Panc1 (cell line): ENCODE measurements around the gene NGEF. TPM values are rescaled to one million over a fixed set of nuclear protein-coding genes. Genes with fewer than 3 reads are reported as not detected.

Experiments
- ATAC-seq: fragments of 200-7000 bp; cut with Tn5 transposase; 2 replicates; pipeline ENCODE4 v1.9.1; 2020; ENCODE audit warnings: mild to moderate bottlenecking, moderate library complexity
- BruUV-seq: library from RNA; stranded (reverse); fragments of 400-500 nt; replicated peaks from 2 replicates; lab custom pipeline; 2021; lab: Mats Ljungman, UMichigan
- CTCF ChIA-PET: fragments of 300-600 bp; sonication (Branson Sonifier 250); formaldehyde crosslinking; loops from one replicate; lab custom pipeline; 2022; ENCODE audit warnings: antibody characterized with exemption; lab: Charles Lee
- POLR2A ChIA-PET: fragments of 300-600 bp; sonication (Branson Sonifier 250); formaldehyde crosslinking; loops from one replicate; lab custom pipeline; 2022; ENCODE audit warnings: antibody characterized with exemption; lab: Charles Lee
- DNase-seq: peaks from one replicate; pipeline ENCODE4 v3.0.0-alpha.2; 2010; ENCODE audit warnings: low read depth, low spot score
- H3K27ac ChIP-seq: 2 replicates; pipeline ENCODE4 v1.5.1; 2011; ENCODE audit warnings: mild to moderate bottlenecking, low read length, inconsistent platforms
- H3K27me3 ChIP-seq: fragments of 200-500 bp; sonication (Bioruptor generic); 2 replicates; pipeline ENCODE4 v1.6.0; 2014; ENCODE audit warnings: low read length, inconsistent platforms; ENCODE audit not compliant: control insufficient read depth, insufficient read depth
- H3K36me3 ChIP-seq: fragments of 200-500 bp; sonication (Bioruptor generic); 2 replicates; pipeline ENCODE4 v1.5.1; 2014; ENCODE audit warnings: inconsistent platforms, mild to moderate bottlenecking, low read length, moderate library complexity; ENCODE audit not compliant: control insufficient read depth, insufficient read depth
- H3K4me1 ChIP-seq: 2 replicates; pipeline ENCODE4 v1.5.1; 2011; ENCODE audit warnings: inconsistent platforms, mild to moderate bottlenecking, low read length, moderate library complexity; ENCODE audit not compliant: control insufficient read depth, insufficient read depth
- H3K4me3 ChIP-seq, 2 experiments: 2 replicates each; pipeline ENCODE4 v1.5.1; 2011 to 2012; ENCODE audit warnings: low read depth in 2 of 2, low read length in 2 of 2, mild to moderate bottlenecking in 2 of 2, inconsistent platforms in 1 of 2, moderate library complexity in 1 of 2
- H3K9me3 ChIP-seq: fragments of 200-500 bp; sonication (Bioruptor generic); 2 replicates; pipeline ENCODE4 v1.5.1; 2014; ENCODE audit warnings: low read depth, mild to moderate bottlenecking, inconsistent platforms, low read length, moderate library complexity; ENCODE audit not compliant: control insufficient read depth, insufficient read depth
- POLR2AphosphoS5 ChIP-seq: IDR thresholded peaks from 2 replicates; pipeline ENCODE4 v1.6.1; 2012; ENCODE audit warnings: mild to moderate bottlenecking, low read depth, low read length, moderate library complexity
- SIN3A ChIP-seq: IDR thresholded peaks from 2 replicates; pipeline ENCODE4 v1.6.1; 2012; ENCODE audit warnings: low read depth, mild to moderate bottlenecking, low read length, moderate library complexity, borderline replicate concordance; ENCODE audit not compliant: insufficient read depth
- TCF7L2 ChIP-seq: IDR thresholded peaks from 2 replicates; pipeline ENCODE4 v1.6.1; 2011; ENCODE audit warnings: mild to moderate bottlenecking, low read depth, low read length, inconsistent platforms
- in situ Hi-C: cut with HindIII; loops from 2 replicates; pipeline ENCODE4 v1.10.0; 2016; ENCODE audit warnings: low sequenced_read_pairs, low pct_unique_long_range_greater_than_20kb
- intact Hi-C: fragments of 100-400 bp; cut with micrococcal nuclease; formaldehyde crosslinking; loops from one replicate; pipeline ENCODE4 v1.10.0; 2022; ENCODE audit not compliant: unreplicated experiment
- total RNA-seq: library from RNA; stranded (reverse); gene quantifications from one replicate; pipeline ENCODE4 v1.2.1, GENCODE V29; 2021; ENCODE audit not compliant: unreplicated experiment
- TF ChIP-seq, protein P1 (sequence below), 2 experiments: IDR thresholded peaks; 2 replicates each; pipeline ENCODE4 v1.6.1; 2011 to 2012; ENCODE audit warnings: low read depth in 2 of 2, control low read depth in 1 of 2, low read length in 1 of 2, mild to moderate bottlenecking in 1 of 2, moderate library complexity in 1 of 2; ENCODE audit not compliant: insufficient read depth in 1 of 2
- TF ChIP-seq, protein P2 (sequence below): fragments of 450-650 bp; IDR thresholded peaks from 2 replicates; pipeline ENCODE4 v1.5.1; 2017; ENCODE audit warnings: mild to moderate bottlenecking

NGEF gene
- total RNA-seq, 1 experiment from 2014 or later, result 17.8 TPM

DNA sequence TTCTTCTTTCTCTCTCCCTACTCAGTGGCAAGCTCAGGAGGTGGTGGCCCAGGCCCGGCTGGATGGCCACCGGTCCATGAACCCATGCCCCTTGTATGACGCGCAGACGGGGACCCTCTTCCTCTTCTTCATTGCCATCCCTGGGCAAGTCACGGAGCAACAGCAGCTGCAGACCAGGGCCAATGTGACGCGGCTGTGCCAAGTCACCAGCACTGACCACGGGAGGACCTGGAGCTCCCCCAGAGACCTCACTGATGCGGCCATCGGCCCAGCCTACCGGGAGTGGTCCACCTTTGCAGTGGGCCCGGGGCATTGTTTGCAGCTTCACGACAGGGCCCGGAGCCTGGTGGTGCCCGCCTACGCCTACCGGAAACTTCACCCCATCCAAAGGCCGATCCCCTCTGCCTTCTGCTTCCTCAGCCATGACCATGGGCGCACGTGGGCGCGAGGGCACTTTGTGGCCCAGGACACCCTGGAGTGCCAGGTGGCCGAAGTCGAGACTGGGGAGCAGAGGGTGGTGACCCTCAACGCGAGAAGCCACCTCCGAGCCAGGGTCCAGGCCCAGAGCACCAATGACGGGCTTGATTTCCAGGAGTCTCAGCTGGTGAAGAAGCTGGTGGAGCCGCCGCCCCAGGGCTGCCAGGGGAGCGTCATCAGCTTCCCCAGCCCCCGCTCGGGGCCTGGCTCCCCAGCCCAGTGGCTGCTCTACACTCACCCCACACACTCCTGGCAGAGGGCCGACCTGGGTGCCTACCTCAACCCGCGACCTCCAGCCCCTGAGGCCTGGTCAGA is 21.2 kb upstream of the NGEF start:
- ChIA-PET CTCF (no interaction called here), POLR2A (interaction anchor here (0.7 kb wide), 2 partner anchors 14 to 148 kb away, joined by 6 read pairs; no protein-coding TSS in a partner anchor)
- H3K9me3 ChIP-seq, result no peaks in the 10 kb centered on the region
- in situ Hi-C loops, result no loop called here
- TF ChIP-seq SIN3A (no peak), TCF7L2 (no peak), POLR2AphosphoS5 (no peak)
- TF ChIP-seq, protein P1, sequence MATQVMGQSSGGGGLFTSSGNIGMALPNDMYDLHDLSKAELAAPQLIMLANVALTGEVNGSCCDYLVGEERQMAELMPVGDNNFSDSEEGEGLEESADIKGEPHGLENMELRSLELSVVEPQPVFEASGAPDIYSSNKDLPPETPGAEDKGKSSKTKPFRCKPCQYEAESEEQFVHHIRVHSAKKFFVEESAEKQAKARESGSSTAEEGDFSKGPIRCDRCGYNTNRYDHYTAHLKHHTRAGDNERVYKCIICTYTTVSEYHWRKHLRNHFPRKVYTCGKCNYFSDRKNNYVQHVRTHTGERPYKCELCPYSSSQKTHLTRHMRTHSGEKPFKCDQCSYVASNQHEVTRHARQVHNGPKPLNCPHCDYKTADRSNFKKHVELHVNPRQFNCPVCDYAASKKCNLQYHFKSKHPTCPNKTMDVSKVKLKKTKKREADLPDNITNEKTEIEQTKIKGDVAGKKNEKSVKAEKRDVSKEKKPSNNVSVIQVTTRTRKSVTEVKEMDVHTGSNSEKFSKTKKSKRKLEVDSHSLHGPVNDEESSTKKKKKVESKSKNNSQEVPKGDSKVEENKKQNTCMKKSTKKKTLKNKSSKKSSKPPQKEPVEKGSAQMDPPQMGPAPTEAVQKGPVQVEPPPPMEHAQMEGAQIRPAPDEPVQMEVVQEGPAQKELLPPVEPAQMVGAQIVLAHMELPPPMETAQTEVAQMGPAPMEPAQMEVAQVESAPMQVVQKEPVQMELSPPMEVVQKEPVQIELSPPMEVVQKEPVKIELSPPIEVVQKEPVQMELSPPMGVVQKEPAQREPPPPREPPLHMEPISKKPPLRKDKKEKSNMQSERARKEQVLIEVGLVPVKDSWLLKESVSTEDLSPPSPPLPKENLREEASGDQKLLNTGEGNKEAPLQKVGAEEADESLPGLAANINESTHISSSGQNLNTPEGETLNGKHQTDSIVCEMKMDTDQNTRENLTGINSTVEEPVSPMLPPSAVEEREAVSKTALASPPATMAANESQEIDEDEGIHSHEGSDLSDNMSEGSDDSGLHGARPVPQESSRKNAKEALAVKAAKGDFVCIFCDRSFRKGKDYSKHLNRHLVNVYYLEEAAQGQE (IDR thresholded peaks at IDR 0.05; ENCODE audit: insufficient read depth in 1 of 2, low read depth in 2 of 2, low read length in 1 of 2), result no peak
- TF ChIP-seq, protein P2, sequence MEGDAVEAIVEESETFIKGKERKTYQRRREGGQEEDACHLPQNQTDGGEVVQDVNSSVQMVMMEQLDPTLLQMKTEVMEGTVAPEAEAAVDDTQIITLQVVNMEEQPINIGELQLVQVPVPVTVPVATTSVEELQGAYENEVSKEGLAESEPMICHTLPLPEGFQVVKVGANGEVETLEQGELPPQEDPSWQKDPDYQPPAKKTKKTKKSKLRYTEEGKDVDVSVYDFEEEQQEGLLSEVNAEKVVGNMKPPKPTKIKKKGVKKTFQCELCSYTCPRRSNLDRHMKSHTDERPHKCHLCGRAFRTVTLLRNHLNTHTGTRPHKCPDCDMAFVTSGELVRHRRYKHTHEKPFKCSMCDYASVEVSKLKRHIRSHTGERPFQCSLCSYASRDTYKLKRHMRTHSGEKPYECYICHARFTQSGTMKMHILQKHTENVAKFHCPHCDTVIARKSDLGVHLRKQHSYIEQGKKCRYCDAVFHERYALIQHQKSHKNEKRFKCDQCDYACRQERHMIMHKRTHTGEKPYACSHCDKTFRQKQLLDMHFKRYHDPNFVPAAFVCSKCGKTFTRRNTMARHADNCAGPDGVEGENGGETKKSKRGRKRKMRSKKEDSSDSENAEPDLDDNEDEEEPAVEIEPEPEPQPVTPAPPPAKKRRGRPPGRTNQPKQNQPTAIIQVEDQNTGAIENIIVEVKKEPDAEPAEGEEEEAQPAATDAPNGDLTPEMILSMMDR, result no peak
- peaks cover 2% of the 10 kb centered on the region; the same call in 1 of the 2 replicates for H3K4me1 ChIP-seq
- no peak for ATAC-seq
- no peaks in the 10 kb centered on the region for H3K36me3 ChIP-seq
- intact Hi-C loops, result no loop called here
- DNase-seq, result no peak
- H3K27me3 ChIP-seq, result no peaks in the 10 kb centered on the region
- BruUV-seq, result no TSS peak
- no peak overlapping the region for H3K27ac ChIP-seq
- H3K4me3 ChIP-seq, result no peak overlapping the region

DNA sequence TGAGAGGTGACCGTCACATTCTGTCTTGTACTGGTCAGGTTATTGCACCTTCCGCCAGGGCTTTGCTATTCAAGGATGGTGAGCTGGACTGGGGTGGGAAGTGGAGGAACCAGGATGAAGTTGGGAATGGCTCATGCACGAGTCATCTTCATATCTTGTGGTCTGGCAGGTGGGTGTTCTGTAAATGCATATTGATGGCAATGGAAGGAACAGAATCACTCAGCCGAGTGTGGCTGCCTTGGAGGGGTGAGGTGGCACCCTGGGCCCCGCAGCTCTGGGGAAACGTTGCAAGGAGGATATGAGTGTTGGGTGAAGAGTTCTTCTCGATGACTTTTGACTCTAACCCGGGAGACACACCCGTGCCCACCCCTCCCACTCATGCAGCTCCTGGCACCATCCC is 20.6 kb upstream of the NGEF start:
- peaks cover 3% of the 10 kb centered on the region; the same call in 1 of the 2 replicates for H3K4me1 ChIP-seq
- no peak overlapping the region for H3K4me3 ChIP-seq
- DNase-seq (no peak), ATAC-seq (no peak)
- H3K27me3 ChIP-seq, result no peaks in the 10 kb centered on the region
- in situ Hi-C loops, result no loop called here
- intact Hi-C loops, result no loop called here
- H3K9me3 ChIP-seq, result no peaks in the 10 kb centered on the region
- no peak overlapping the region for H3K27ac ChIP-seq
- no TSS peak for BruUV-seq
- ChIA-PET CTCF (no interaction called here), POLR2A (interaction anchor here (0.7 kb wide), 2 partner anchors 15 to 149 kb away, joined by 6 read pairs; no protein-coding TSS in a partner anchor)
- H3K36me3 ChIP-seq, result no peaks in the 10 kb centered on the region
- TF ChIP-seq, protein P2, result no peak
- no peak for TF ChIP-seq SIN3A
